Stimulated activated CD8-positive, alpha-beta memory T cell treated with anti-CD3 and anti-CD28 coated beads, Interleukin-4, amount 100 ng/mL, for 1 hour (primary cell): ENCODE measurements around the gene ABT1.

Source experiments
- DNase-seq, 2 donors: peaks; one replicate each; pipeline ENCODE4 v3.0.0-alpha.2; 2020; ENCODE audit warnings: low read depth in 2 of 2, low spot score in 1 of 2

Gene ABT1

DNA sequence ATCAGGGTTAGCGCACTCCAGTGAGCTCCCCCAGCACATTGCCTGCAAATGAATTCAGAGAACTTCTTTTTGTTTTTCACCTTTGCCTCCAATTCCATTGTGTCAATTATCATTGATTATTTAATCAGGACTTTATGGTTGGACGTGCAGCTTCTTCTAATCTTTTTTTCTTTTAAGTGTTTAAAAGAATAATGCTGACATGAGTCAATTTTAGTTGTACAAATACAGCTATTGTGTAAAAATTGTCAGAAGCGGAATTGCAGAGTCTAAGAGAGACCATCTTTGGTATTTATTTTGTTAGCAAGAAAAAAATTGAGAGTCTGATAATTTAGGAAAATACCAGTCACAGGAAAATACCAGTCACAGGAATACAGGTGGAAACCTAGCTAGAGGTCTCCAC, 5.5 kb downstream of the ABT1 start:
- DNase-seq: no peak

DNA sequence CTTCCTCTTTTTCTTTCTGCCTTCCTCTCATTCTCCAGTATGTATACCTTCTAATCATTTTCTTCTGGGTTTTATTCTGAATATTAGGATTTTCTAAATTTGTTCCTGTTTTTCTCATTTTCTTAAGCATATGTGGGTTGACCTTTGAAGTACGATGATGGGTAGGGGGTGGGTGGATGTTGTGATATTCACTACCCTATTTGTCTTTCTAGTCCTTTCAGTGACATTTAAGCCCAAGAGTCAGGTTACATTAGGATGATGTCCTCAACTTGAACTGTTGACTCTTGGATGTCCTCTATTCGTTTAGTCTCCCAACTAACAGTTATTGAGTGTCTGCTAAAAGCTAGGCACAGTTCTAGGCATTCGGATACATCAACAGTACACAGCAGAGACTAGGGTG, 7.3 kb downstream of the ABT1 start:
- DNase-seq: no peak

DNA sequence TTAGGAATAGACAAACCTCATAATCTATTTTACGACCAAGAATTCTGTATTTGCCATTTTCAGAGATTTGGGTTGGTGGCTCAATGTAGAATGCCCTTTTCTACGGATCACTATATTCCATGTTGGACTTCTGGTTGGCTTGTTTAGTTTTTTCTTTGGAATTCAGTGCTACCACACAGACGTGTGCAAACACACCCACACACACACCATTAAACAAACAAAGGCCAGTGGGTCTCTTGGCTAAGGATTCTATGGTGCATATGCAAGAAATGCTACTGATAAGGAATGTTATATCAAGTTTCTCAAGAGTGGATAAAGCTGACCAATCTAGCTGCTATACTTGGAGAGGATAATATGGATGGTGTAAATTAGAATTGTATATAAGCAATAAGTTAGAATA, 8.0 kb downstream of the ABT1 start:
- DNase-seq: no peak

DNA sequence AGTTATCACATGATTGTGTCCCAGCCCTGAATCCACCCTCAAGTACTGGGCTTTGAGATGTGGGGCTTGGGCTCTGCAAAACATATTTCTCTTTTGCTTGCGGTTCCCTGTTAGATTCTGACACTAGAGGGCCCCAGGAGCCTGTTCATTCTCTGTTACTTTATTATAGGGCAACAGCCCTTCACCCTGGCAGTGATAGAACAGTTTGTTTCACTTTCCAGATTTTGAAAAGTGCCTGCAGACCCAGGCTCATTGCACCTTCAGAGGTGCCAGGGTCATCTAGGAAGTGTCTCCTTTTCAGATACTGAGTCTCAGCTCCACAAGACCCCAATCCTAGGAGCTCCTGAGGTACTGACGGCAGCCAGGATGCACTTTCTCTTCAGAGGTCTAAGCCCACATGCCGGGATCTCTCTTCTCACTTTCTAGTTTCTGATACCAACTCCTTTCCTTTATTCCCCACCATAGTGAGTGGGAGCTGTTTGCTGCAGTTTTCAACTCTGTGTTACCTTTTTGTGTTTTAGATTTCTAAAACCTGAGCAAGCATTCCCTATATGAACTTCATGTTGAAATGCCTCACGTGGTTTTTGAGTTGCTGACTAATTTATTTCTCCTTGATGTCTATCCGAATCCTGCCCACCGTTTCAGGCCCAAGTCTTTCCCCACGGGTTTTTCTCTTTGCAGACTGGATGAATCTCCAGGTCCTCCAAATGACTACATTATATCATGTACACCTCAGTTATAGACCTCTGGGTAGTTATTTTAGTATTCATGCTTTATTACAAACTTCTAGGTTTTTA, 10.9 kb downstream of the ABT1 start:
- DNase-seq: peak in 1 of 2 donors; percentile 21

DNA sequence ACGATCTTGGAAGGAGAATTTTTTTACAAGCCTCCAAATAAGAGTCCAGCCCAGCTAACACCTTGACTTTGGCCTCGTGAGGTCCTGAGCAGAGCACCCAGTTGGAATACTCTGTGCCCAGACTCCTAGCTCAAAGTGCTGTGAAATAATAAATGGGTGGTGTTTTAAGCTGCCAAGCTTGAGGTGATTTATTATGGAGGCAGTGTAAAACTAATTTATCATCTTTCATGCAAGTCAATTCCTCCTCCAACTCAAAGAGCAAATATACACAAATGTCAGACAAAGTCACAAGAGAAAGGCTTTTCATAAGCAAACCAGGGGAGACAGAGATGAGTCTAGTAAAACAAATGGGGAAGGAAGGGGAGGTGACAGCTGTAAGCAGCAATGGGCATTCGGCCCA, 12.7 kb downstream of the ABT1 start:
- no peak for DNase-seq

DNA sequence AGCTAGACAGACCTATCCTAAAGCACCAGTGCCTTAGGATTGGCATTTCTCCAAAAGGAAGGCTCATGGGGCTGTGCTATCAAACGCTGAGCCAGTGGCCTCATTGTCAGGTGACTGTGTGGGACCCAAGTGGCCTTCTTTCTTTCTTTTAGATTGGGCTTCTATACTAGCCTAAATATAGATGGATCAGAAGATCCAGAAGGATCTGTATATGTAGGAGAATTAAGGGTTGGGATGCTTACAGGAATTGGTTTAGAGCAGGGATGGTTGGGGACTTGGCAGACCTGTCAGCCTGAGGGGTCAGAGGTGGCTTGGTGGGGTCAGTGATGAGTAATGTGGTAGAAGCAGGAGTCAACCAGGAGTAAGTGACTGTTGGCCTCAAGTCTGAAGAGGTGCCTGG, 14.8 kb downstream of the ABT1 start:
- DNase-seq: no peak

DNA sequence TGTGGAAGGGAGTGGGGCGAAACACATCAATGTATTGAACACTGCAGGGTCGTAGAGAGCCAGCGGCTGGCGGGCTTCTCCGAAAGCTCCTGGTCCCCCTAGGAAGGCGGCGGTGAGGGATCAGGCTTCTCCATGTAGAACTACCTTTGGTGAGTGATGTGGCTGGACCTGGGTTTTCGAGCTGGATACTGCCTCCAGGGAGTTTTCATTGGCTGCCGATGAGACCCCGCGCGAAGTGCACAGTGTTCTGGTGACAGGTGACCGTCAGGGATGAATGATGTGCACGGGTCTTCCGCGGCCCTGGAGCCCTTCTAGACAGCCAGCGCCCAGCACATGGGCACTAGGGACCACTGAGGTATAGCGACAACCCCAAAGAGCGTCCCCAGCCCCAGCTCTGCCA, 16.4 kb downstream of the ABT1 start:
- no peak for DNase-seq

DNA sequence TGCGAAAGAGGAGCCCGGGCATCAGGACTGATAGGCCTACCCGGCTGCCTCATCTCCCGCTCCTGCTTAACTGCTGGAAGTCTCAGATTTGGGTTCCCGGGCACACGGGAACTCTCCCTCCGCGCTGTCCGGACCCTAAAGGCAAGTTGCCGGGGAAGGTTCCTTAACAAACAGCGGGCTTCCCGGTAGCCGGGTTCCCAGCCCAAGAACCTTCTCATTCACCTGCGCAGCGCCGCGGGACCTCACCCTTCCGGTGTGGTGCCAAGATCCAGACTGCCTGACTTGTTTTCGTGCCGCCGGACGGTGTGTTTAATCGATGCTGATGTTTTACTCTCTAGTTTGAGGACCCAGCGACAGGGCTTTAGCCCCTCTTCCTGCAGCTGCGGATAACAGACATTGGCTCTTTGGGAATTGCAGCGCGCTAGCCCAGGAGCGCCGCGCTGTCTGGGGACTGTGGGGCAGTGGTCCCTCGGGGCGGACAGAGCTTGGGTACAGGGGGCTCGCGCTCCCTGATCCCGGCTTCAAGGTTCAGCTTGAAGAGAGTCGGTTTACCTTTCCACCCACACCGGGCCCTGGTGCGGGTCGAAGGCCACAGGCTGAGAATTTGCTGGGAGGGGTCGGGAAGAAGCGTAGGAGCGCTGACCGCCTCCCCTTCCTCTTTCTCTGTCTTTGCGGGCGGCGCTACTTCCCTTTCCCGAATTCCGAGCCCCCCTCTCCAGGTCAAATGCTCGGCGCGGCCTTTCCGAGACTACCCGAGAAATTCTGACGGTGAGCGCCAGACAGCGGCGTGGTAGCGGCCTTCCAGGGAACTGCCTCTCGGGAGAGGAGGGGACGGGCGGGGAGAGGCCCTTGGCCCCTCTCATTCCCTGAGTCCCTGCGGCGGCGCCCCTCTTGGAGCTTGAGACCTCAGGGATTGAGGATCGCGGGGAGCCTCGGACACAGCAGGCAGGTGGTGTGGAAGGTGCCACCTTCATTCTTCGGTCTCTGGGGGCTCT, 17.2 kb downstream of the ABT1 start:
- DNase-seq: no peak

DNA sequence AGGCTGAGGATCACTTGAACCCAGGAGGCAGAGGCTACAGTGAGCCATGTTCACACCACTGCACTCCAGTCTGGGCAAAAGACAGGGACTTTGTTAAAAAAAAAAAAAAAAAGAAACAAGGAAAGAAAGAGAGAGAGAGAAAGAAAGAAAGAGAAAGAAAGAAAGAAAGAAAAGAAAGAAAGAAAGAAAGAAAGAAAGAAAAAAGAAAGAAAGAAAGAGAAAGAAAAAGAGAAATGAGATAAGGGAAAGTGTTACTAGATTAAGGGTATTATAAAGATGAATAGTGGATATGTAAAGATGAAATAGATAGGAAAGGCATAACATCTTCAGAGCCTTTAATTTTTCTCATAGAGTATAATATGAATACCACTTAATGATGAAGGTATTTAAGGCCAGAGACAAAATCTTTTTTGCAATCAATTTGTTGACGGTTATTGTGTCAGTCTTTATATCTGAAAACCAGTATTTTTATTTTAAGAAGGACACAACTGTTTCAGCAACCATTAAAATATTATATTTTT, 26.6 kb downstream of the ABT1 start:
- no peak for DNase-seq

DNA sequence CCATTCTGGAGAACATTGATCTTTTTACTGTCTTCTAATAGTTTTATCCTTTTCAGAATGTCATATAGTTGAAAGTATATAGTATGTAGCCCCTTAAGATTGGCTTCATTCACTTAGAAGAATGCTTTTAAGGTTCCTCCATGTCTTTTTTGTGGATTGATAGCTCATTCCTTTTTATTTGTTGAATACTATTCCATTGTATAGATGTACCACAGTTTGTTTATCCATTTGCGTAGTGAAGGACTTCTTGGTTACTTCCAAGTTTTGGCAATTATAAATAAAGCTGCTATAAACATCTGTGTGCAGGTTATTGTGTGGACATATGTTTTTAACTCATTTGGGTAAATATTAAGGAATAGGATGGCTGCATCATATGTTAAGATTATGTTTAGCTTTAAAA, 27.8 kb downstream of the ABT1 start:
- no peak for DNase-seq

DNA sequence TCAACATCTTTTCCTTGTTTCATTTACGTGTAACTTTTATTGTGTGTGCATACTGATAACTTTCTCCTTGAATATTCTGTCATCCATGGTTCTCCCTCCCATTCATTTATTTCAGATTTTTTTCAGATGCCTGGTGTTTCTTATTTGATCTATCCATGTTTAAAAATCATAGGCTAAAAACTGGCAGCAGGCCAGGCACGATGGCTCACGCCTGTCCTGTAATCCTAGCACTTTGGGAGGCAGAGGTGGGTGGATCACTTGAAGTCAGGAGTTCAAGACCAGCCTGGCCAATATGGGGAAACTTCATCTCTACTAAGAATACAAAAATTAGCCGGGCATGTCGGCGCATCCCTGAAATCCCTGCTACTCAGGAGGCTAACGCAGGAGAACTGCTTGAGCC, 31.1 kb downstream of the ABT1 start:
- DNase-seq: no peak

DNA sequence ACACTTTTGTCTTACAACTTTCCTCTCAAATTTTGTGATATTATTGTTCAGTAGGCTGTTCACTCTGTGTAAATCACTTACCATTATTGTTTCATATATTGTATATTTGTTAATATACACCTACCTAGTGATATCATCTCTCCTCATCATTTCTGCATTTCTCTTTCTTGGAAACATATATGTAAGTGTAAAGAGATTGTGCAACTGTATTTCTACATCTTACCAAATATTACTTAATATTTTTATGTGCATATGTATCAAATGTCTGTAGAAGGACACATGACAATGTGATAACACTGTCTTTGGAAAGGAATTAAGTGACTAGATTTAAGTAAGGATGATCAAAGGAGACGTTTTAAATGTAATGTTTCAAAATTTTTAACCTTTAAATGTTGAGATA, 32.6 kb downstream of the ABT1 start:
- no peak for DNase-seq

DNA sequence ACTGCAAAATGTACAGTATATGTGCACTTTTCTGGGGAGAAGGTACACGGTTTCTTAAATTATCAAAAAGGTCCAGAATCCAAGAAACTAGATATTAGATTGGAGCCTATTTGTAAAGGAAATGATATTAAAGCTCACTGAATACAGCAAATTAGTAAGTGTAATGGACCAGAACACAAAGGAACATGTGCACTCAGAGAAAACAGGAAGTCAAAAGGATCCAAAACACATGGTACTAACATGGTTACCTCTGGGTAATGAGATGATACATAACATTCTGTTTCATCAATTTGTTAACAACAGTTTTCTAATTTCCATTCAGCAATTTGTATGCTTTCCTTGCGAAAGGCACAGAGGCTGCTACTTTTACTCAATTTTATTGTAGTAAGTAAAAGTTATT, 44.1 kb downstream of the ABT1 start:
- DNase-seq: no peak

DNA sequence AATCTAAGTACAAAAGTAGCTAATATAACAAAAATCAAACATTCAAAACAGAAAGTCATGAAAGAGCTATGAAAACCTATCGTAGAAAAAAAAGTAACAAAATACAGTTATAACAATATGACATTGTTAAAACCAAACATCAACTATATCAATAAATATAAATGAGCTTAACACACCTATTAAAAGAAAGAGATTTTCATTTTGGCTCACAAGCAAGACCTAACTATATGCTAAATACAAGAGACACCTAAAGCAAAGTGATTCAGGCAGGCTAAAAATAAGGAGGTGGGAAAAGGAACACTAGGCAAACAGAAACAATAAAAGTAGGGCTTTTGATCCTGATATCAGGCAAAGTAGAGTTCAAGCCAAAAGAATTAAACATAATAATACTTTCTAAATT, 49.3 kb downstream of the ABT1 start:
- DNase-seq: no peak
